Glutamatergic neuron (in vitro differentiated cells): Measurements from ENCODE around the gene RSKR. TPM values are rescaled to one million over a fixed set of nuclear protein-coding genes. Genes with fewer than 3 reads are reported as not detected.

ENCODE experiments used
- DNase-seq: peaks from one replicate; pipeline ENCODE4 v3.0.0; 2022
- H3K27ac Mint-ChIP-seq: one replicate; pipeline ENCODE4 v1.8.0; 2020; ENCODE audit warnings: mild to moderate bottlenecking, mixed read lengths, inconsistent platforms; ENCODE audit not compliant: unreplicated experiment
- H3K27me3 Mint-ChIP-seq: one replicate; pipeline ENCODE4 v1.8.0; 2020; ENCODE audit warnings: mild to moderate bottlenecking, moderate library complexity, mixed read lengths, inconsistent platforms; ENCODE audit not compliant: unreplicated experiment
- H3K36me3 Mint-ChIP-seq: one replicate; pipeline ENCODE4 v1.8.0; 2020; ENCODE audit warnings: mild to moderate bottlenecking, mixed read lengths, inconsistent platforms; ENCODE audit not compliant: unreplicated experiment
- H3K4me1 Mint-ChIP-seq: one replicate; pipeline ENCODE4 v1.8.0; 2020; ENCODE audit warnings: mild to moderate bottlenecking, low read depth, mixed read lengths, inconsistent platforms; ENCODE audit not compliant: unreplicated experiment
- H3K4me3 Mint-ChIP-seq: one replicate; pipeline ENCODE4 v1.8.0; 2020; ENCODE audit warnings: mild to moderate bottlenecking, mixed read lengths, inconsistent platforms; ENCODE audit not compliant: unreplicated experiment
- H3K9me3 Mint-ChIP-seq: one replicate; pipeline ENCODE4 v1.8.0; 2020; ENCODE audit warnings: mild to moderate bottlenecking, moderate library complexity, mixed read lengths, inconsistent platforms; ENCODE audit not compliant: unreplicated experiment
- CTCF ChIP-seq: fragments of 200-600 bp; sonication (generic); IDR thresholded peaks from one replicate; pipeline ENCODE4 v1.5.0; 2021; ENCODE audit not compliant: partially characterized antibody, unreplicated experiment
- total RNA-seq: library from RNA; stranded (reverse); fragmentation: NEBNext Ultra II Directional; extraction: Animal tissue kit (Norgen Biotek cat#: 25700); gene quantifications from one replicate; pipeline ENCODE4 v1.2.1, GENCODE V29; 2021; ENCODE audit not compliant: unreplicated experiment

RSKR gene
- total RNA-seq, 1 donor from 2014 or later: 44.5 TPM

- DNase-seq: no peak
- Mint-ChIP-seq H3K4me3 (no peak overlapping the region), H3K27ac (no peak overlapping the region), H3K36me3 (no peaks in the 10 kb centered on the region), H3K4me1 (no peaks in the 10 kb centered on the region), H3K27me3 (no peaks in the 10 kb centered on the region), H3K9me3 (peaks cover 3% of the 10 kb centered on the region)
- TF ChIP-seq CTCF: no peak
Observed at GRCh38 chr17:28620010-28620409, 6.0 kb upstream of the RSKR start.

- H3K4me3 Mint-ChIP-seq: no peak overlapping the region
Observed at GRCh38 chr17:28618464-28618863, 4.5 kb upstream of the RSKR start.

GRCh38 chr17:28616281-28616680, 2.3 kb upstream of the RSKR start:
- peaks cover 2% of the 10 kb centered on the region for H3K27me3 Mint-ChIP-seq
- TF ChIP-seq CTCF: no peak
- peaks cover 3% of the 10 kb centered on the region for H3K9me3 Mint-ChIP-seq
- DNase-seq: no peak
- H3K4me3 Mint-ChIP-seq: no peak overlapping the region
- no peak overlapping the region for H3K27ac Mint-ChIP-seq
- H3K4me1 Mint-ChIP-seq: peaks cover 3% of the 10 kb centered on the region
- H3K36me3 Mint-ChIP-seq: no peaks in the 10 kb centered on the region

More at GRCh38 chr17:28618464-28618863, 4.5 kb upstream of the RSKR start:
- no peak for DNase-seq
- H3K27ac Mint-ChIP-seq: no peak overlapping the region
- no peaks in the 10 kb centered on the region for H3K36me3 Mint-ChIP-seq
- no peaks in the 10 kb centered on the region for H3K27me3 Mint-ChIP-seq
- no peaks in the 10 kb centered on the region for H3K4me1 Mint-ChIP-seq
- H3K9me3 Mint-ChIP-seq: peaks cover 3% of the 10 kb centered on the region
- TF ChIP-seq CTCF: no peak

GRCh38 chr17:28615260-28615940, 1.4 kb upstream of the RSKR start:
- Mint-ChIP-seq H3K4me3 (no peak overlapping the region), H3K36me3 (peaks cover 4% of the 10 kb centered on the region), H3K27me3 (peaks cover 3% of the 10 kb centered on the region), H3K4me1 (peaks cover 3% of the 10 kb centered on the region), H3K27ac (no peak overlapping the region), H3K9me3 (peaks cover 3% of the 10 kb centered on the region)
- TF ChIP-seq CTCF: no peak
- no peak for DNase-seq
